WI38 (cell line): ENCODE results near the gene MAP4K5.
A peak's percentile ranks its signal among the peaks of the same experiment; 100 is the strongest.

Source experiments
- H3K4me3 ChIP-seq: 2 replicates; pipeline ENCODE4 v1.5.1; 2011; ENCODE audit warnings: low read depth, mild to moderate bottlenecking, control low read depth, low read length
- CTCF ChIP-seq: IDR thresholded peaks from 2 replicates; pipeline ENCODE4 v1.5.1; 2012; ENCODE audit warnings: low read depth, mild to moderate bottlenecking, control low read depth, low read length

Gene MAP4K5

GRCh38 chr14:50532502-50533240 is at the start of gene MAP4K5:
Gene MAP4K5, minus strand, starts transcription at chr14:50532569. Its CDS starts 520 bp downstream, at chr14:50532049.
- peak within 1 kb of the TSS; percentile 96 for H3K4me3 ChIP-seq
- peak; percentile 85 for TF ChIP-seq CTCF

- no peak for TF ChIP-seq CTCF
- H3K4me3 ChIP-seq = no peak overlapping the region
Measured at GRCh38 chr14:50578433-50578832, 46.1 kb upstream of the MAP4K5 start.

GRCh38 chr14:50577982-50578381 is 45.6 kb upstream of the MAP4K5 start:
- TF ChIP-seq CTCF = no peak
- H3K4me3 ChIP-seq = no peak overlapping the region

- no peak for TF ChIP-seq CTCF
- no peak overlapping the region for H3K4me3 ChIP-seq
Measured at GRCh38 chr14:50575769-50576168, 43.4 kb upstream of the MAP4K5 start.

- H3K4me3 ChIP-seq = no peak overlapping the region
- no peak for TF ChIP-seq CTCF
Measured at GRCh38 chr14:50573862-50574261, 41.5 kb upstream of the MAP4K5 start.

- TF ChIP-seq CTCF = no peak
- H3K4me3 ChIP-seq = no peak overlapping the region
Measured at GRCh38 chr14:50569714-50570274, 37.4 kb upstream of the MAP4K5 start.

- no peak for TF ChIP-seq CTCF
- no peak overlapping the region for H3K4me3 ChIP-seq
Measured at GRCh38 chr14:50562841-50563240, 30.5 kb upstream of the MAP4K5 start.
